ENCODE measurements around the gene MPZL1.

DNA sequence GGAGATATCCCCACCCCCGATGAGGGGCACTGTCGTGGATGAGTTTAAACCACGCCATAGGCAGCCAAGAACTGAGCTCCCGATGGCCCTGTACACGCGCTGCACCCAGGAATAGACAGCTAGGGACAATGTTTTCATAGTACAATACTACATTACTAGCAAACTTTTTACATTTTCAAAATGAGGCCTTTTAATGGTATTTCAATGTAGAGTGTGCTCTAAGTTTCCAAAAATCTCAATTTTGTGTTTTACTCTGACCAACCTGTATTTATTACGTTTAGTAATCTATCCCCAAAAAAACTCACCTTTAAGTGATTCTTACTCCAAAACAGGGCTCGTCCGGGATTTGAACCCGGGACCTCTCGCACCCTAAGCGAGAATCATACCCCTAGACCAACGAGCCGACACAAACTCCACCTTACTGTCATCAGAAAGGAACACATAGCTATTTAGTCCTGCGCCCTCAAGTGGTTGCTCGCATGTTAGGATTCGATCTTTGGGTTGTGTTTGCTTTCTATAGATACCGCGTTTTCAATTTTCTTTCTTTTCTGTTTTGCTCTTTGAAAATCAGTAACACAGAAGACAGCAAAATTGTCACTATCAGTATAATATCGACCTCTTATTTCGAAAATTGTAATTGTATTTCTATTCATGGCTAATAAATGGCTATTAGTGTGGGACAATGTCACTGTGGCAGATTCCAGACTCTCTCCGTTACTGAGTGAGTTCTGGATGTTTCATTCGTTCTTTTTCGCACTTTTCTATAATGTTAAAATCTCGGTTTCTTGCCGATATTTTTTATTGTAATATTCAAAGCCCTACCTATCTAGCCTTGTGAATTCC lies 6.4 kb upstream of the MPZL1 start:
- TF ChIP-seq, protein P1, sequence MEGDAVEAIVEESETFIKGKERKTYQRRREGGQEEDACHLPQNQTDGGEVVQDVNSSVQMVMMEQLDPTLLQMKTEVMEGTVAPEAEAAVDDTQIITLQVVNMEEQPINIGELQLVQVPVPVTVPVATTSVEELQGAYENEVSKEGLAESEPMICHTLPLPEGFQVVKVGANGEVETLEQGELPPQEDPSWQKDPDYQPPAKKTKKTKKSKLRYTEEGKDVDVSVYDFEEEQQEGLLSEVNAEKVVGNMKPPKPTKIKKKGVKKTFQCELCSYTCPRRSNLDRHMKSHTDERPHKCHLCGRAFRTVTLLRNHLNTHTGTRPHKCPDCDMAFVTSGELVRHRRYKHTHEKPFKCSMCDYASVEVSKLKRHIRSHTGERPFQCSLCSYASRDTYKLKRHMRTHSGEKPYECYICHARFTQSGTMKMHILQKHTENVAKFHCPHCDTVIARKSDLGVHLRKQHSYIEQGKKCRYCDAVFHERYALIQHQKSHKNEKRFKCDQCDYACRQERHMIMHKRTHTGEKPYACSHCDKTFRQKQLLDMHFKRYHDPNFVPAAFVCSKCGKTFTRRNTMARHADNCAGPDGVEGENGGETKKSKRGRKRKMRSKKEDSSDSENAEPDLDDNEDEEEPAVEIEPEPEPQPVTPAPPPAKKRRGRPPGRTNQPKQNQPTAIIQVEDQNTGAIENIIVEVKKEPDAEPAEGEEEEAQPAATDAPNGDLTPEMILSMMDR (conservative IDR thresholded peaks at IDR 0.05; ENCODE audit: low read length) = peak; percentile 94
- TF ChIP-seq EZH2phosphoT487 (IDR thresholded peaks at IDR 0.05; ENCODE audit: borderline replicate concordance, low read depth, low read length) = no peak
